Keratinocyte (primary cell): ENCODE measurements around the gene ANKS1B. TPM values are rescaled to one million over a fixed set of nuclear protein-coding genes. Genes with fewer than 3 reads are reported as not detected.

Experiments used
- DNase-seq: peaks from one replicate; pipeline ENCODE4 v3.0.0-alpha.2; 2011; ENCODE audit warnings: low read depth, missing footprints, low spot score
- FAIRE-seq: peaks from 2 replicates; lab custom pipeline; 2011; peaks lifted over from hg19 to GRCh38; lab: Jason Lieb, UNC
- H2AFZ ChIP-seq: 2 replicates; pipeline ENCODE4 v1.6.0; 2012; ENCODE audit warnings: low read length, control low read depth, inconsistent platforms; ENCODE audit not compliant: control insufficient read depth
- H3K27ac ChIP-seq: 2 replicates; pipeline ENCODE4 v1.5.1; 2011; ENCODE audit warnings: low read length; ENCODE audit not compliant: control insufficient read depth, insufficient read depth
- H3K27me3 ChIP-seq: 3 replicates; pipeline ENCODE4 v1.6.0; 2011; ENCODE audit warnings: low read length; ENCODE audit not compliant: control insufficient read depth, insufficient read depth; ENCODE audit errors: extremely low read depth
- H3K36me3 ChIP-seq, 2 experiments: 2 replicates in 1 of 2; 3 replicates in 1 of 2; pipeline ENCODE4 v1.5.1; 2011; ENCODE audit warnings: low read length in 2 of 2, mild to moderate bottlenecking in 1 of 2; ENCODE audit not compliant: control insufficient read depth in 2 of 2, insufficient read depth in 2 of 2; ENCODE audit errors: extremely low read depth in 1 of 2
- H3K4me1 ChIP-seq: 3 replicates; pipeline ENCODE4 v1.5.1; 2011; ENCODE audit warnings: low read length; ENCODE audit not compliant: control insufficient read depth, insufficient read depth; ENCODE audit errors: extremely low read depth
- H3K4me2 ChIP-seq: 3 replicates; pipeline ENCODE4 v1.6.0; 2011; ENCODE audit warnings: low read depth, low read length; ENCODE audit not compliant: control insufficient read depth, insufficient read depth; ENCODE audit errors: extremely low read depth
- H3K4me3 ChIP-seq, 3 experiments: fragments of 200-600 bp in 1 of 3; sonication (generic) in 1 of 3; 2 replicates in 2 of 3; 3 replicates in 1 of 3; pipeline ENCODE4 v1.5.1; 2011 to 2016; ENCODE audit warnings: low read length in 3 of 3, mild to moderate bottlenecking in 3 of 3, control low read depth in 2 of 3, inconsistent platforms in 1 of 3, low read depth in 1 of 3, mixed read lengths in 1 of 3, mixed run types in 1 of 3, moderate library complexity in 1 of 3; ENCODE audit not compliant: control insufficient read depth in 2 of 3, insufficient read depth in 2 of 3; ENCODE audit errors: extremely low read depth in 1 of 3
- H3K79me2 ChIP-seq: 2 replicates; pipeline ENCODE4 v1.6.0; 2012; ENCODE audit warnings: low read length; ENCODE audit not compliant: control insufficient read depth, insufficient read depth
- H3K9ac ChIP-seq: 3 replicates; pipeline ENCODE4 v1.6.0; 2011; ENCODE audit warnings: low read length; ENCODE audit not compliant: control insufficient read depth, insufficient read depth; ENCODE audit errors: extremely low read depth
- H3K9me1 ChIP-seq: 3 replicates; pipeline ENCODE4 v1.6.0; 2011; ENCODE audit warnings: low read length; ENCODE audit not compliant: control insufficient read depth, insufficient read depth; ENCODE audit errors: extremely low read depth
- H3K9me3 ChIP-seq: 2 replicates; pipeline ENCODE4 v1.5.1; 2012; ENCODE audit warnings: low read depth, low read length; ENCODE audit not compliant: control insufficient read depth
- H4K20me1 ChIP-seq: 3 replicates; pipeline ENCODE4 v1.6.0; 2011; ENCODE audit warnings: low read length; ENCODE audit not compliant: control insufficient read depth, insufficient read depth; ENCODE audit errors: extremely low read depth
- CTCF ChIP-seq, 3 experiments: IDR thresholded peaks in 1 of 3; conservative IDR thresholded peaks in 1 of 3; optimal IDR thresholded peaks in 1 of 3; 2 replicates in 2 of 3; 3 replicates in 1 of 3; pipeline versions ENCODE3 to v1.5.1; 2011; ENCODE audit warnings: low read length in 3 of 3, mild to moderate bottlenecking in 3 of 3, moderate library complexity in 2 of 3, control low read depth in 1 of 3, inconsistent platforms in 1 of 3; ENCODE audit not compliant: insufficient read depth in 2 of 3; ENCODE audit errors: extremely low read depth in 1 of 3
- EZH2 ChIP-seq: IDR thresholded peaks from one replicate; pipeline ENCODE4 v1.6.1; 2012; ENCODE audit warnings: inconsistent platforms, mild to moderate bottlenecking, low read length, moderate library complexity
- dilution Hi-C: fragments of 300-500 bp; cut with MboI; formaldehyde crosslinking; loops from one replicate; pipeline ENCODE4 v1.7.0; 2020; ENCODE audit warnings: low sequenced_read_pairs; ENCODE audit not compliant: extremely low pct_ligation_motif_present
- polyA plus RNA-seq, 5 experiments: library from polyadenylated mRNA; depleted of rRNA in 3 of 5; stranded (reverse) in 3 of 5; stranded (forward) in 1 of 5; unstranded in 1 of 5; fragments of >200 nt; gene quantifications; 1 replicate in 1 of 5; 2 replicates in 3 of 5; 3 replicates in 1 of 5; pipeline versions ENCODE4 v1.2.1 to v1.2.3, GENCODE V29; 2011 to 2012; ENCODE audit warnings: missing spikeins in 2 of 5, low read depth in 1 of 5, low replicate concordance in 1 of 5

Gene ANKS1B
- polyA plus RNA-seq, 1 donor (not counting 4 experiments of a cell fraction or from before 2014, with no cell fraction given), result not detected

DNA sequence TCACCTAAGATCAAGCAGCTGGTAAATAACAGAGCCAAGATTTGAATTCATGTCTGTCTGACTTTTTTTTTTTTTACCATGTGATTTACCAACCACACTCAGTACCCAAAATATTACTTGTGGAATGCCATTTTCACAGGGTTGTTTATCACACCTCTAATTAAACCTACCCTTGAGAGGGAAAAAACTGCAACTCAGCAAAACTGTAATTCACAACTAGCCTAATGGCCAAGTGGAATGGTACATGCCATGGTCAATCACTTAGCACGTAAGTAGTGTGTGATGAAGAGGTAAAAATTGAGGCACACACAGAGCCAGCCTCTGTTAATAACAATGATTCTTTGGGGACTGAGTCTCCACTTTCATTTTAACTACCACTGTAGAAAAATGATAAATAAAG, 750.0 kb downstream of the ANKS1B start:
- Histone ChIP-seq H3K4me3 (no peak overlapping the region), H4K20me1 (no peaks in the 10 kb centered on the region), H3K4me2 (no peak overlapping the region), H2AFZ (no peak overlapping the region), H3K27ac (no peak overlapping the region), H3K4me1 (no peaks in the 10 kb centered on the region), H3K79me2 (no peaks in the 10 kb centered on the region), H3K27me3 (no peaks in the 10 kb centered on the region), H3K36me3 (no peaks in the 10 kb centered on the region), H3K9ac (no peak overlapping the region), H3K9me3 (no peaks in the 10 kb centered on the region), H3K9me1 (no peaks in the 10 kb centered on the region)
- DNase-seq (no peak), FAIRE-seq (no peak)
- TF ChIP-seq EZH2, result no peak
- TF ChIP-seq CTCF (optimal IDR thresholded peaks at IDR 0.05 in 1 of 3, IDR thresholded peaks at IDR 0.05 in 1 of 3, conservative IDR thresholded peaks at IDR 0.05 in 1 of 3; ENCODE audit: extremely low read depth in 1 of 3, insufficient read depth in 2 of 3, low read length in 3 of 3), result no peak
- dilution Hi-C loops, result no loop called here

GRCh38 chr12:99232324-99232723, 752.4 kb downstream of the ANKS1B start:
- Histone ChIP-seq H3K79me2 (no peaks in the 10 kb centered on the region), H3K9ac (no peak overlapping the region), H4K20me1 (no peaks in the 10 kb centered on the region), H3K4me1 (no peaks in the 10 kb centered on the region), H3K9me3 (no peaks in the 10 kb centered on the region), H2AFZ (no peak overlapping the region), H3K4me3 (no peak overlapping the region), H3K27me3 (no peaks in the 10 kb centered on the region), H3K4me2 (no peak overlapping the region), H3K9me1 (no peaks in the 10 kb centered on the region), H3K27ac (no peak overlapping the region), H3K36me3 (no peaks in the 10 kb centered on the region)
- dilution Hi-C loops, result no loop called here
- FAIRE-seq (no peak), DNase-seq (no peak)
- no peak for TF ChIP-seq CTCF (optimal IDR thresholded peaks at IDR 0.05 in 1 of 3, IDR thresholded peaks at IDR 0.05 in 1 of 3, conservative IDR thresholded peaks at IDR 0.05 in 1 of 3; ENCODE audit: extremely low read depth in 1 of 3, insufficient read depth in 2 of 3, low read length in 3 of 3)
- no peak for TF ChIP-seq EZH2
